Mesothelial cell of epicardium (in vitro differentiated cells): ENCODE results near the gene DPCD. TPM values are rescaled to one million over a fixed set of nuclear protein-coding genes. Genes with fewer than 3 reads are reported as not detected.

Source experiments
- DNase-seq, 2 experiments: peaks; one replicate each; pipeline ENCODE4 v3.0.0; 2021; ENCODE audit warnings: low spot score in 2 of 2; ENCODE audit not compliant: unreplicated experiment in 2 of 2
- H3K27ac Mint-ChIP-seq: 2 replicates; pipeline ENCODE4 v1.8.0; 2021; ENCODE audit warnings: mixed read lengths
- H3K27me3 Mint-ChIP-seq: 2 replicates; pipeline ENCODE4 v1.8.0; 2021; ENCODE audit warnings: low read depth, mixed read lengths
- H3K36me3 Mint-ChIP-seq: 2 replicates; pipeline ENCODE4 v1.8.0; 2021; ENCODE audit warnings: mixed read lengths
- H3K4me1 Mint-ChIP-seq: 2 replicates; pipeline ENCODE4 v1.8.0; 2021; ENCODE audit warnings: mixed read lengths
- H3K4me3 Mint-ChIP-seq: 2 replicates; pipeline ENCODE4 v1.8.0; 2021; ENCODE audit warnings: mild to moderate bottlenecking, moderate library complexity, mixed read lengths
- H3K9me3 Mint-ChIP-seq: 2 replicates; pipeline ENCODE4 v1.8.0; 2021; ENCODE audit warnings: mixed read lengths
- CTCF ChIP-seq: fragments of 200-600 bp; sonication (generic); IDR thresholded peaks from one replicate; pipeline ENCODE4 v1.5.0; 2021; ENCODE audit warnings: antibody characterized with exemption; ENCODE audit not compliant: unreplicated experiment
- total RNA-seq: library from RNA; stranded (reverse); gene quantifications from 3 replicates; pipeline ENCODE4 v1.2.1, GENCODE V29; 2021

The DPCD gene
- total RNA-seq, 1 donor from 2014 or later, result 23.0 TPM

- Mint-ChIP-seq H3K27me3 (peaks cover 10% of the 10 kb centered on the region), H3K9me3 (no peaks in the 10 kb centered on the region), H3K4me1 (peaks cover 17% of the 10 kb centered on the region), H3K27ac (no peak overlapping the region), H3K4me3 (no peak overlapping the region), H3K36me3 (peaks cover 21% of the 10 kb centered on the region)
- DNase-seq, result no peak
- TF ChIP-seq CTCF, result no peak
Measured at GRCh38 chr10:101557541-101557940, 30.6 kb upstream of the DPCD start.

GRCh38 chr10:101558204-101558603 is 29.9 kb upstream of the DPCD start:
- no peak overlapping the region for H3K27ac Mint-ChIP-seq
- peaks cover 15% of the 10 kb centered on the region for H3K36me3 Mint-ChIP-seq
- no peak for DNase-seq
- H3K27me3 Mint-ChIP-seq, result peaks cover 17% of the 10 kb centered on the region
- H3K4me1 Mint-ChIP-seq, result peaks cover 17% of the 10 kb centered on the region
- no peaks in the 10 kb centered on the region for H3K9me3 Mint-ChIP-seq
- no peak for TF ChIP-seq CTCF
- H3K4me3 Mint-ChIP-seq, result no peak overlapping the region

GRCh38 chr10:101558671-101559595 is 29.2 kb upstream of the DPCD start:
- no peaks in the 10 kb centered on the region for H3K9me3 Mint-ChIP-seq
- peaks cover 8% of the 10 kb centered on the region for H3K36me3 Mint-ChIP-seq
- no peak for DNase-seq
- no peak for TF ChIP-seq CTCF
- no peak overlapping the region for H3K4me3 Mint-ChIP-seq
- H3K27ac Mint-ChIP-seq, result no peak overlapping the region
- peaks cover 17% of the 10 kb centered on the region for H3K4me1 Mint-ChIP-seq
- H3K27me3 Mint-ChIP-seq, result peaks cover 24% of the 10 kb centered on the region

GRCh38 chr10:101559596-101560297 is 28.4 kb upstream of the DPCD start:
- Mint-ChIP-seq H3K27ac (no peak overlapping the region), H3K4me1 (peaks cover 17% of the 10 kb centered on the region), H3K4me3 (no peak overlapping the region), H3K27me3 (peaks cover 30% of the 10 kb centered on the region), H3K9me3 (no peaks in the 10 kb centered on the region), H3K36me3 (peaks cover 3% of the 10 kb centered on the region)
- TF ChIP-seq CTCF, result no peak
- no peak for DNase-seq

- peak in 1 of 2 experiments; percentile 36 for DNase-seq
- H3K27me3 Mint-ChIP-seq, result peaks cover 37% of the 10 kb centered on the region
- H3K27ac Mint-ChIP-seq, result no peak overlapping the region
- H3K4me3 Mint-ChIP-seq, result no peak overlapping the region
- no peaks in the 10 kb centered on the region for H3K36me3 Mint-ChIP-seq
- TF ChIP-seq CTCF, result no peak
- H3K4me1 Mint-ChIP-seq, result peaks cover 17% of the 10 kb centered on the region
- no peaks in the 10 kb centered on the region for H3K9me3 Mint-ChIP-seq
Measured at GRCh38 chr10:101560298-101561067, 27.6 kb upstream of the DPCD start.
